NCI-H1930 (cell line): ENCODE measurements around the gene FBXW12.

Source experiments
- DNase-seq, 2 experiments: peaks; one replicate each; lab custom pipeline; 2025; lab: John Stamatoyannopoulos, UW

FBXW12 gene

DNA sequence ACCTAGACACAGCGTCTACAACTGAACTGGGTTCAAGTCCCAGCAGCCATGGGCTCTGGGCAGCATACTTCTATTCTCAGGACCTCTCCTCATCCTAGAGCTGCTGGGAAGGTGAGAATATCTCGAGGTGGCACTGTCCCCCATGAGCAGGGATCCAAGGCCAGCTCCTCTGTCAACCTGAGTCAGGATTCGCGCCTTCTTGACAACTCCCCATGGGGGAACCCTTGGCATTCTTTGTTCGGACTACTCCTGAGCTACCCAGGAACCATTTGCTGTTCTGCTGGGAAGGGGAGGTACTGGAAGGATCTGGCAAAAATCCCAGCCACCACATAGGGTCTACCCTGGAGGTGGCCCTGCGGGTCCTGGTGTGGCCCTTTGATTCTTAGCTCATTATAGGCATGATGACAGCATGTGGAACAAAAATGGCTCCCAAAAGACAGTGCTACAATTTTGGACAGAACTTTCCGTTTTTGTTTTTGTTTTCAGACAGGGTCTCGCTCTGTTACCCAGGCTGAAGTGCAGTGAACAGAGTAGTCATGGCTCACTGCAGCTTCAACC lies 35.6 kb downstream of the FBXW12 start:
- DNase-seq, result no peak

DNA sequence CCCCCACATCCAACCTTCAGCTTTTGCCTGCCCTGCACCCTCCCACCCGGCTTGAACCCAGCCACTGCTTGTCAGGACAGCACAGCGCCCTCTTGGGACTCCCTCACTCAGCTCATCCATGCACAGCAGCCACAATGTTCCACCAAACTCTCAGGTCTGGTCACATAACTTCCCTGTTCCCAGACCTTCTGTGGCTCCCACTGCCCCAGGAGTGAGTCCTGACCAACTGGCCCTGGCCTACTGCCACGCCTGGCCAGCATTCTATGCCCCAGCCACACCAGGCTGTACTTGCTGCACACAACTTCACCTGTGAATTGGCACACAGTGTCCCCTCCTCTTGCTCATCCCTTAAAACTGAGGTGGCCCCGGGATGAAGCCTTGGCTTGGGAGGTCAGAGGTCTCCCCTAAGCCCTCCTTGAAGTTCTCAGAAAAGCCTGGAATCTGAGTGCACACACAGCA lies 36.8 kb downstream of the FBXW12 start:
- no peak for DNase-seq

DNA sequence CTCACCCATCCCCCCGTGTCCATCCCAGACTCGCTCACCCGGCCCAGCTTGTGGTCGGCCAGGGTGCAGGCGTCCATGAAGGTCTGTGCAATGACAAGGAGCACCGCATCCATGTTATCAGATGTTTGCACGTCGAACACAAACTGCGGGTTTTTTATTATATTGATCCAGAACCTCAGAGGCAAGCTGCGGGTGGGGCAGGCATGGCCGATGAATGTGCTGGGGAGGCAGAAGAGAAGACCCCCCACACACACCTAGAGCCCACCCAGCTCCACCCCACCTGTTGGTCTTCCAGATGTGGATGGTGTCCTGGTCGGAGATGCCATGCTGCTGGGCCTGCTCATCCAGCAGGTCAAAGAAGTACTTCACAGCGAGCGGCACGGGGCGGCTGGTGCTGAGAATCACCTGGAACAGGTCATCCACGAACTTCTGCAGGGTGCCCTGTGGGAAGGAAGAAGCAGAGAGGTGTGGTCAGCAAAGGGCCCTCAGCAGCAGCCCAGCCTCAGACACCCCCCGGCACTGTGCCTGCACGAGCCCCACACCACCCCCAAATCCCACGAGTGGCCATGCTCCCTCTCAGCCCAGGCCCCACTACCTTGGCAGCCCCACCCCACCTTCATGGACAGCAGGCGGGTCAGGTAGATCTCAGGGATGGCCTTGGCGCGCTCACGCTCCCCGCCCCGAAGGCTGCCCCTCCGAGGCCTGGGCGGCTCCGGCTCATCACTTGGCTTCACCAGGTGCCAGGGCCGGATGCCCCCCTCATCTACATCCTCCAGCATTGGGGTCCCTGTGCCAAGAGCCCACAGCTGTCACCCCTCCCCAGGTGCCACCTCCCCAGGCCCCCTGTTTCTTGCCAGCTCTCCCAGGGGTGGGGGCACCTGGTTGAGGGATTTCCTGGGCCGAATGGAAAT lies 37.5 kb downstream of the FBXW12 start:
- DNase-seq, result no peak

DNA sequence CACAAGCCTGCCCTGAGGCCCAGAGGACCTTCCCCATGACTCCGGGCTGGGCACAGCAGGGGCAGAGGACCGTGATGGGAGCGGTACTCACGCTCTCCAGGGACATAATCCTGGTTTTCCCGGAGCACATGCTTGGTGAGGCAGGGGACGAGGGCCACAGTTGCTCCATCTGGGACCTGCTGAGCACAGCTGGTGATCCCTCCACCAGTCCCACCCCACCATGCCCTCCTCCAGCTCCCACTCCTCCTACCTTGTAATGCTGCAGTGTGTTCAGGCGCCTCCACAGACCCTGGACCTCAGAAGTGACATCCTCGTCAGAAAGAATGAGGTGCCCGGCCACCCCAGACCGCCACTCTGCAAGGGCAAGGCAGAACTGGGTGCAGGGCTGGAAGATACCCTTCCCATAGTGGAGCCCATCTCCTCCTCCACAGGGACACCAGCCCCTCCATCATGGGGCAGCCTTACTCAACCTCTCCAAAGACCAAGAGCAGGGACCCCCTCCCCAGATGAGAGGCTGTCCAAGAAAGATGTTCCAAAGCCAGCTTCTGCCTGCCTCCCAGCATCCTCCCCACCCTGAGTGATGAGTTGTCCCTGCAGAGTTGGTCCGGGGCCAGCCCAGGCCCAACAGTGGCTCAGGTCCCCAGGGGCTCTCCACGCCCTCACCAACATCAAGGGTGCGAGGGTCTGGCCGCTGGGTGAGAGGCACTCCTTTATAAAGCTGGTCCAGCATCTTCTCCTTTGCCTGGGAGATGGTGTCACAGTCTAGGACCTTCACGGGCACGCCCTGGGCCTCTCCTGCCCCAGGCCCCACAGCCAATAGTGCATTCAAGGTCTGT lies 38.4 kb downstream of the FBXW12 start:
- no peak for DNase-seq

DNA sequence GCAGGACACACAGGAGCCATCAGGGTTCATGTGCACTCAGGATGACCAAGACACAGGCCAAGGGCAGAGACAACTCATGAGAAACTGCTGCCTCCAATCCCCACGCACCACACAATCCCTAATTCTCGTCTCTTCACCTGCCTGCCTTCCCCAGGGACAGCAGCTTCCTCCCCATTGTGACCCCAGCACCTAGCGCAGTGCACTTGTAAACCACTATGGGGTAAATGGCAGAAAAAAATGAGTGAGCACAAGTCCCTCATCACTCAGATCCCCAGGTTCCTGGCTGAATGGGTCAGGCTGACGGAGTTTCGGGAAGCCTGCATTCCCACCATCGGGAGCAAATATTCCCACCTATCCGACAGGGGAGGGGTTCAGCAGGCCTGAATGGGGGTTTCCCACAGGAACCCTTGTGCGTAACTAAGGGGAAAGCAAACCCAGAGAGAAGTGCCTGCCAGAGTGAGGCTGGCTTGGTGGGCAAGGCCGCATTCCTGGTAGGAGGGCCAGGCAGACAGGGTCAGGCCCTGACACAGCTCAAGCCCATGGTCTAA lies 39.1 kb downstream of the FBXW12 start:
- no peak for DNase-seq

GRCh38 chr3:48411606-48412374 lies 39.8 kb downstream of the FBXW12 start:
- DNase-seq, result no peak

DNA sequence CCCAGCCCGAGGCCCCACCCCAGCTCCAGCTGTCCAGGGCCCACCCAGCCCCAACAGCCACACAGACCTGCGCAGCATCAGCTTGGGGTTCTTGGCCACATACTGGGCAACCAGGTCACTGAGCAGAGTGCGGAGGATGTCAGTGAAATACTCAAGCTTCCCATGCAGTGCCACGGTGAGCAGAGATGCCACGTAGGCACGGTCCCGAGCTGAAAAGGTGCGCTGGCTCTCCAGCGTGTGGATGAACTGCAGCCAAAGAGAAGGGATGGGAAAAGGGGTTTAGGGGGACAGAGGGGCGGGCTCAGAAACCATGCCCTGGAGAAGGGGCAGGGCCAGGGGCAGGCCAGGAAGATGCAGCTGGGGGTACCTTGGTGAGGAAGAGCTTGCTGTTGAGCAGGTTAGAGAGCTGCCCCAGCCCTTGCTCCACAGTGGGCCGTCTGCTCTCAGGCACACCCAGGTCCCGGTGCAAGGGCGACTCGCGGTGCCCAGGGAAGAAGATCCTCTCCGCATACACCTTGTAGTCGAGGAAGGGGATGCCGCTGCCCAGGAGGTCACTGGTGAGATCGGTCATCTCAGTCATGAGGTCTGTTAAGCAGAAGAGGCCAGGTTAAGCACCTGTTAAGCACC lies 40.5 kb downstream of the FBXW12 start:
- no peak for DNase-seq

GRCh38 chr3:48413086-48413485 lies 41.1 kb downstream of the FBXW12 start:
- no peak for DNase-seq

DNA sequence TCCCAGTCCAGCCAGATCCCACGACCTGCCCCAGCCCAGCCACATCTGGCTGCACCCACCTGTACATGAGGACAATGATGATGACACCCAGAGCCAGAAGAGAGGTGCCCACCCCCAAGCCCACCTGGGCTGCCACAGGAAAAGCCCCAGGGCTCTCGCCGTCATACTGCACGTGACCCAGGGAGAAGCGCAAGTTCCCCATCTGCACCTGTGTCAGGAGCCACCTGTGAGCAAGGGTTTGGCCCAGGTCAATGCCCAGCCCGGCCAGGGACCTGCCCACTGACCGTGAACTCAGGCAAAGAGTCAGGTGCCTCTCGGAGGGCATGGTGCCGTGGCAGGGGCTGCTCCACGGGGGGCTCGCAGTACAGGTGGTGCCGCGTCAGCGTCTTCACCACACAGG lies 41.6 kb downstream of the FBXW12 start:
- no peak for DNase-seq

DNA sequence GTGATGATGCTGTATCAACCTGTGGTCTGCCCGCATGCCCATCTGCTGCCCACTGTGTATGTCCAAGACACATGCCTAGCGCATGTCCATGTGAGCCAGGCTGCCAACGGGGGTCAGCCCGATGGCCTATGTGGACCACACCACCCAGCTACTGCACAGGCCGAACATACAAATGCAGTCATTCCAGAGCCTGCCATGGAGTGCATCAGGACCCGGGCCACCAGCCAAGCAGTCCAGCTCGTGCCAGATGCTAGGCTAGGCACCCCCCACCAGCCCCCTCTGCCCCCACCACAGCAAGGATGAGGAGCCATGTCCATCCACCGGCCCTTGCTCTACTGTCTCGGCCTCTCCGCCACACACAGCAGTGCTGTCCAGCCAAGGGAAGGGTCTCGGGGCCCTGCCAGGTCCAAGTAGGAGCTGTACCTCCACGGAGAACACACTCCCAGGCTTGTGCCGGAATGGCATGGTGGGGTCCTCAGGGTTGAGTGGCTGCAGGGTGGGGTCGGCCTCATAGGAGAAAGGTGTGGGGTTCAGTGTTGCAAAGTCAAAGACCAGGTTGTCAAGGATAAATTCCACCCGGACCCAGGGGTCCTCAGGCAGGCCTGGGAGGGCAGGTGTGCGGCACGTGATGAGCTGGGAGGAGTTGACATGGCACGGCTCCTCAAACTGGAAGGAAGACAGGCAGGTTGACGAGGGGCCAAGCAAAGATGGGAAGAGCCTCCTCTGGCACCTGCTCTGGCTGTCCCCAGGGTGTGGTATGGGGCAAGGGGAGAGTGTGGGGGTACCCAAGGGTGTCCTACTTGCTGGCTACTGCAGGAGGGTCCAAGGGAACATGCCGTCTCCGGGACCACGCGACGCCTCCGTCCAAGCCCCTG lies 42.6 kb downstream of the FBXW12 start:
- no peak for DNase-seq

DNA sequence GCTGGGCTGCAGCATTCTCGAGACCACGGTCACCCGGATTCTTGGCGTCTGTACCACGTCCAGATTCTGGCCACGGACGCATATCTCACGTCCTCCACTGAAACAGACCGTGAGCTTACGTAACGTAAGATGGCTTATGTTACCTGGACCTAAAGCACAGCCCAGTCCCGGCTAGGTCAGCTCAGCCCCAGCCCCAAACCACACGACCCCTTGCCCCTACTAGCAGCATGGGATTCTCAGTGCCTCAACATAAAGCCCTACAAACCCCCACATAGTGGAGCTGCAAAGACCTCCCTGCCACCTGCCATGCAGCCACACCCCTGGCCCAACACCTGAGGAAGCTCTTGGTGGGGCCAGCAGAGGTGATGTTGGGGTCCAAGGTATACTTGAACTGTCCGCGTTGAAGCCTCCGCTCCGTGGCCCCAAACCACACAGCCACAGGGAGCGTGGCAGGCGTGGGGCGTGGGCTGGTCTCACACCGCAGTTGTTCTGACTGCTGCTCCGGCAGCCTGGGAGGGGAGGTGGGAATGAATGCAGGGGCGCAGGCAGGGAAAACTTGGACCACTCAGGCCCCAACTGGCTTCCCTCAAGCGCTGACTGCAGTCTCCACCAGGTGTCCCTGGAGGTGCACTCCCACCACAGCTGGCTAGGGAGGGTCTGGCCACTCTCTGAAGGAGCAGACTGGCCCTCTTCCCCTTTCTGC lies 43.4 kb downstream of the FBXW12 start:
- no peak for DNase-seq

GRCh38 chr3:48416091-48416505 lies 44.1 kb downstream of the FBXW12 start:
- DNase-seq, result no peak

- DNase-seq, result no peak
Observed at GRCh38 chr3:48416546-48416945, 44.5 kb downstream of the FBXW12 start.

DNA sequence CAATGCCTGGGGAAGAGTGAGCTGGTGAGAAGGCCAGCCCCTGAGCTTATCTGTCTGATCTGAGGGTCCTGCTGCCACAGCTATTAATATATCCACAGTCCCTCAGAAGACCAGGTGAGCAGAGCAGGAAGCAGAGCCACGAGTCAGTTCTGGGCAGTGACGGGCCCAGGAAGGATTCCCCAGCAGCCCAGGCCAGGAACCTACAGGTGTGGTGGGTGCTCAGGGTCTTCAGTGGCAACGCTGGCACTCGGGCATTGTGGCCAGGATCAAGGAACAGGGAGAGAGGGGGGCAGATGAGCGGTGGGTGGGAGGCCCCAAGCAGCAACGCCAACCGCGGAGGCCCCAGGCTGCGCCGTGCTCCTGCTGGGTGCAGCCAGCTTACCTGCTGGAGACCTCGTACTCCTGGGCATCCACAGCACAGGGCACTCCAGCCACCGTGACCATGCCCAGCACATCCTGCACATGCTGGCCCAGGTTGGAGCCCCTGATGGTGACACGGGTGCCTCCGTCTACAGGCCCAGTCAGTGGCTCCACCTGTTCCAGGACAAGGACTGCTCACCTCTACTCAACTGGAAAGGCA lies 45.6 kb downstream of the FBXW12 start:
- DNase-seq, result no peak

DNA sequence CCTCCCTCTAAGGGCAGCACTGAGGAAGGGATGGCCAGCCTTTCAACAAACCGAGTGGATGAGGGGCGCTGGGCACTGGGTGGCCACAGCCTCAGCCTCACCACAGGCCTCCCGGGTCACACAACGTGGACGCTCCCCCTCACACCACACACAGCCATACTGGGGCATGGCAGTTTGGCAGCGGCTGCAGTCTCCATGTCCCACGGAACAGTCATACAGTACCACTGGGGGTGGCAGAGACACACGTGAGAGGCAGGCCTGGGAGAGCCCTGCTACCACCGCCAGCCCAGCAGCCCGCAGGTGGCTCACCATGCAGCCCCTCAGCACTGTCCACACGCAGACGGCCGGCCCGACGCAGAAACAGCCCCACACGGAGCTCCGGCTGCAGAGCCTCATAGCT lies 46.1 kb downstream of the FBXW12 start:
- no peak for DNase-seq

DNA sequence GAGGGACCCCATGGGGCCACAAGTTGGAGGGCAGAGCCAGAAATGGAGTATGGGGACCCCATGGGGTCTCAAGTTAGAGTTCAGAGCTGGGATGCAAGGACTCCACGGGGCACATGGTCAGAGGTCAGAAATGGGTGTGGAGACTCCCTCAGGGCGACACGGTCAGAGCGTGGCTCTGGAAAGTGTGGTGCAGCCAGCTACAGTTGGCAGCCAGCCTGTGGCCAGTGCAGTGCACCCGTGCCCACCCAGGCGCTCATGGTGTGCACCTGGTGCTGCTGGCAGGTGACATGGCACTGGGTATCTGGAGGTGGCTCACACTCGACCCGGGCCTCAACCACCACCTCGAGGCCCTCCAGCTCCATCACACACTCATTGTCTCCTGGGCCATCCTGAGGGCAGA lies 46.6 kb downstream of the FBXW12 start:
- DNase-seq, result no peak

DNA sequence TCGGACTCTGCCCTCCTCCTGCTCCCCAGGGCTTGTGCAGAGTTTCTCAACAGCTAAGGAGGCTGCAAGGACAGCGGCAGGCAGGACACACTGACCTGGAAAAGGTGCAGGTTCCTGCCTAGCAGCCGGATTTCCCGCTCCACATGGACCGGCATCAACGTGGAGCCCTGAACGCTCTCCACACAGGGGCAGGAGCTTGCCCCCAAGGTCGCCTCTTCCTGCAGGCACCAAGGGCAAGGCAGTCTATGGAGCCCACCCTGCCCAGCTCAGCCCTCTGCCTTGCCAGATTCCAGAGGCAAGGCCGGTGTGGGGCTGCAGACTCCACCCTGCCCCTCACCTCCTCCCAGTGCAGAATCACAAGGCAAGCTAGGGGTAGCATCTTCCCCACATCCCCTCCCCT lies 47.1 kb downstream of the FBXW12 start:
- DNase-seq, result no peak

- no peak for DNase-seq
Observed at GRCh38 chr3:48419597-48419996, 47.6 kb downstream of the FBXW12 start.

DNA sequence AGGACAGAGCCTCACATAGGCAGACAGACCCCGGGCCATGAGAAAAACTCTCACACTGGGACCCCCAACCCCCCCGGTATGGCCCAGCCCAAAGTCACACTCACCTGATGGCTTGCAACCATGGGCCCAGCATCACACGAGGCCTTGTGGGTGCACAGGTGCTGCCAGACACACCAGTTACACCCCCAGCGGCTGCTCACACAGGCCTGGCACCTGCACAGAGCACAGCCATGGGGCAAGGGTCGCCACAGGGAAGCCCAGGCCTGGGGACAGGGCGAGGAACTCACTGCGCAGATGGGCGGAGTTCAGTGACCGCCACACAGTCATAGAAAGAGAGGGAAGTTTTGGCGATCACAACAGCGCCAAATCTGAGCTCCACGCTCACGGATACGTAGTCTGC lies 48.5 kb downstream of the FBXW12 start:
- DNase-seq, result no peak
